SH-SY5Y (cell line): Measurements from ENCODE around the gene SCN11A.

Experiments
- GATA2 ChIP-seq: IDR thresholded peaks from 2 replicates; pipeline ENCODE4 v1.6.1; 2011; ENCODE audit warnings: mild to moderate bottlenecking, low read depth, low read length
- GATA3 ChIP-seq: IDR thresholded peaks from 2 replicates; pipeline ENCODE4 v1.6.1; 2011; ENCODE audit warnings: low read depth, mild to moderate bottlenecking, low read length, moderate library complexity

- TF ChIP-seq GATA3 (no peak), GATA2 (no peak)
Measured at GRCh38 chr3:39028546-39028945, 23.2 kb downstream of the SCN11A start.
